GM12801 (cell line): Measurements from ENCODE around the gene RFESD.

ENCODE experiments used
- TF ChIP-seq, protein P1 (sequence below): IDR thresholded peaks from one replicate; pipeline ENCODE4 v1.5.1; 2011; ENCODE audit warnings: control low read depth; ENCODE audit not compliant: insufficient read length; ENCODE audit errors: extremely low read depth

The RFESD gene

DNA sequence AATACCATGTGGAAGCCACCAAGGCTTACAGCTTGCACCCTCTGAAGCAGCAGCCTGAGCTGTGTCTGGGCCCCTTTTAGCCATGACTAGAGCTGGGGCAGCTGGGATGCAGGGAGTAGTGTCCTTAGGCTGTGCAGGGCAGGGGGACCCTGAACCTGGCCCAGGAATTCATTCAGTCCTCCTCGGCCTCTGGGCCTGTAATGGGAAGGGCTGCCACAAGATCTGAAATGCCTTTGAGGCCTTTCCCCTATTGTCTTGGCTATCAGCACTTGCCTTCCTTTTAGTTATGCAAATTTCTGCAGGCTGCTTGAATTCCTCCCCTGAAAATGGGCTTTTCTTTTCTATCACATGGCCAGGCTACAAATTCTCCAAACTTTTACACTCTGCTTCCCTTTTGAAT is 17.6 kb upstream of the RFESD start:
- TF ChIP-seq, protein P1, sequence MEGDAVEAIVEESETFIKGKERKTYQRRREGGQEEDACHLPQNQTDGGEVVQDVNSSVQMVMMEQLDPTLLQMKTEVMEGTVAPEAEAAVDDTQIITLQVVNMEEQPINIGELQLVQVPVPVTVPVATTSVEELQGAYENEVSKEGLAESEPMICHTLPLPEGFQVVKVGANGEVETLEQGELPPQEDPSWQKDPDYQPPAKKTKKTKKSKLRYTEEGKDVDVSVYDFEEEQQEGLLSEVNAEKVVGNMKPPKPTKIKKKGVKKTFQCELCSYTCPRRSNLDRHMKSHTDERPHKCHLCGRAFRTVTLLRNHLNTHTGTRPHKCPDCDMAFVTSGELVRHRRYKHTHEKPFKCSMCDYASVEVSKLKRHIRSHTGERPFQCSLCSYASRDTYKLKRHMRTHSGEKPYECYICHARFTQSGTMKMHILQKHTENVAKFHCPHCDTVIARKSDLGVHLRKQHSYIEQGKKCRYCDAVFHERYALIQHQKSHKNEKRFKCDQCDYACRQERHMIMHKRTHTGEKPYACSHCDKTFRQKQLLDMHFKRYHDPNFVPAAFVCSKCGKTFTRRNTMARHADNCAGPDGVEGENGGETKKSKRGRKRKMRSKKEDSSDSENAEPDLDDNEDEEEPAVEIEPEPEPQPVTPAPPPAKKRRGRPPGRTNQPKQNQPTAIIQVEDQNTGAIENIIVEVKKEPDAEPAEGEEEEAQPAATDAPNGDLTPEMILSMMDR: no peak

DNA sequence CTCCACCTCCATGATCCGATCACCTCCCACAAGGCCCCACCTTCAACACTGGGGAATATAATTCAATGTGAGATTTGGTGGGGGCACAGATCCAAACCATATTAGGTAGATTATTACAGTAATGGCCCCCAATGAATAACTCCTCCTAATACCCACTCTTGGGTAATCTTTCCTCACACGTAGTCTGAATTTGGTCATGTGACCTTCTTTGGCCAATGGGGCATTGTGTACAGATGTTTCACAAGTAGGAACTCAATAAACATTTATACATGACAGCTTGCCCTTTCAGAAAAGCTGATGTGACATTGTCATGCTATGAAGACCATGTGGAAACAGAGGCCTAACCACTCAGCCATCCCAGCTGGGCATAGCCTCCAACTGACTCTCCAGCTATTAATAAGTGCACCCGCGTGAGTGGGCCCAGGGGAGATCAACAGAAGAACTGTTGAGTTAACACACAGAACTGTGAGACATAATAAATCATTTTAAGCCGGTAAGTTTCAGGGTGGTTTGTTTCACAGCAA is 16.1 kb upstream of the RFESD start:
- TF ChIP-seq, protein P1: no peak

DNA sequence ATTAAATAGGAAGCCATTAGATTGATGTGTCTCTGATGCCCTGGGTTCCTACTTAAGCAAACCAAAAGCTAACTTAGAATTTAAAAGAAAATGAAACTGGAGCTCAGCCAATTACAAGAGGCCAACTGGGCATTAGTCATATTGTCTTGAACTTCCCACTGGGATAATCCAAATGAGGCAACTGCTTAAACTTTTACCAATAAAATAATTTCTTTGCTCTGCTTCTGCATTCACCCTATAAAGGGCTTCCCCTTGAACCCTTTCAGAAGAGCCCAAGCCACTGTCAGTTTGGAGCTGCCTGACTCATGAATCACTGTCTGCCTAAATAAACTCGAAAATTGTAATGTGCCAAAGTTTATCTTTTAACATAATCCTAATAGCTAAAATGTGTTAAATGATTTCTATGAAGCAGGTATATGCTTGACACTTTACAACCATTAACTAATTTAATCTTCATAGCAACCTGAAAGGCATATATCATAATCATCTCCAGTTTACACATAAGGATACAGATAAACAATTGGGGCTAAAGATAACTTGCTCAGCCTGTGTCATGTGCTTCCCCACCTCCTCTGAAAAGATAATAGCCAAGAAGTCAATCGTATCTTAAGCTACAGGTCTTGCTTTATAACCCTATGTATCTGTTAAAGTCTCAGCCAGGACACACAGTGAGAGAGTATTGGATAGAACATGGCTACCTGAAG is 15.2 kb upstream of the RFESD start:
- TF ChIP-seq, protein P1: no peak

DNA sequence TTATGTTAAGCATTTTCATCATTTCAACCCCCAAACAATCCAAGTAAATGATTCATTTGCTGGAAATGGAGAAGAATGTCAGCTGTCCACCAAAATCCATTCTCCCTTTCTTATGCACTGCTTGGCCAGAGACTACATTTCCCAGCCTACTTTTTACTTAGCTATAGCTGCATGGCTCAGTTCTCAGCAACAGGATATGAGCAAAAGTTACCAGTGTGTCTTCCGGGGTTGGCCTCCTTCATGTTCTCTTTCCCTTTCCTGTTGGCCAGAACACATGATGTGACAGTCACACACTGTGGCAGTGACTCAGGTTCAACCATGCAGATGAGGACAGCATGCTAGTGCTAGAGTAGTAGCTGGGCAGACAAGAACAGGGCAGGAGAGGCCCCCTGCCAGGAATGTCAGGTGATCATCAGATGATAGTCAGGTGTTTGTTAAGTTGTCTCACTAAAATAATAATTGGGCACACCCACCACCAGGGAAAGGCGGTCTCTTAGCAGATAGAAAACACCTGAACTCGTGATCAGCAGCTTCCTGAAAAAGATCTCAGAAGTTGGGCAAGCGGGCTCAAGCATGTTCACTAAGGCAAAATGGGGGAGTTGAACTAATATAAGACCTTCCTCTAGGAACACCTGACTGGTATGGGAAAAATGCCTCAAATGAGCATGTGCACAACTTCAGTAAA is 14.4 kb upstream of the RFESD start:
- TF ChIP-seq, protein P1: no peak

DNA sequence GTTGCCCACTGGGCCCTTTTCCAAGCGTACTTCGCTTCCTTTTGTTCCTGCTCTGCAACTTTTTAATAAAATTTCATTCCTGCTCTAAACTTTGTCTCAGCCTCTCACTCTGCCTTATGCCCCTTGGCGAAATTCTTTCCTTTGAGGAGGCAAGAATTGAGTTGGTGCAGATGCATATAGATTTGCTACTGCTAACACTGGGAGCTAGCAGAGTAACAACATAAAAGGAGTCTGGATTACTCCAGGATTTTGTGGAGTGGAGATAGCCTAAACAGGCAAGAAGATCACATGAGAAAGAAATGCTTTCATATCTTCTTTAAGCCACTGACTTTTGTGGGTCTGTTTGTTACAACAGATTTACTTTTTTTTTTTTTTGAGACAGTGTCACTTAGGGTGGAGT is 12.9 kb upstream of the RFESD start:
- TF ChIP-seq, protein P1: no peak

DNA sequence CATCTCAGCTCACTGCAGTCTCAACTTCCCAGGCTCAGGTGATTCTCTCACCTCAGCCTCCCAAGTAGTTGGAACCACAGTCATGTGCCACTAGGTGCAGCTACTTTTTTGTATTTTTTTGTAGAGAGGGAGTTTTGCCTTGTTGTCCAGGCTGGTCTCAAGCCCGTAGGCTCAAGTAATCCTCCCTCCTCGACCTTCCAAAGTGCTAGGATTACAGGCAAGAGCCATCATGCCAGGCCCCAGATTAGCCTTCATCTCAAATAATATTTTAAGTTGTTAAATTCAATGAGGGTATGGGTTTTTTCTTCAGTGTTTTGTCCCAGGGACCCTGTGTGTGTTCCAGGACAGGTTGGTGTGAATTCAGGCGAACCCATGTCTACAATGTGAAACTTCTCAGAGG is 12.5 kb upstream of the RFESD start:
- TF ChIP-seq, protein P1: no peak

DNA sequence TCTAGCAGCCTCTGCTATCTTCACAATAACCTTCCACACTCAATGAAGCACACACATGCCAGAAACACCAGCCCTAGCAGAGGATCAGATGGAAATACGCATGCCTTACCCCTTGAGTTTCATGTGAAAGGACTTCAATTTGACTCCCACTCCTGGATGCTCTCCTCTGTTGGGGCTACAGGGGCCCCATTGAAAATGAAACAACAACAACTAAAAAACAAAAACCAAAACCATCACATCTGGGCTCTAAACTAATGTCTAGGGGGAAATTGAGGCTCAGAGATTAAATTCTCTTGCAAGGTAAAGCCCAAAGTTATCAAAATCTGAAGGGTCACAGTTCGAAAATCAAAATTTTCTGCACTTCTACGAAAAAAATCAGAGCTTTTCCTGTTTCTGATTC is 7.9 kb upstream of the RFESD start:
- TF ChIP-seq, protein P1: no peak
